GM18498 (cell line): ENCODE data around the gene MYO16.

Experiments
- ATAC-seq: cut with Tn5 transposase; IDR thresholded peaks from one replicate; pipeline ENCODE4 v1.9.1; 2021; ENCODE audit warnings: mild to moderate bottlenecking, moderate library complexity; ENCODE audit not compliant: unreplicated experiment

MYO16 gene

DNA sequence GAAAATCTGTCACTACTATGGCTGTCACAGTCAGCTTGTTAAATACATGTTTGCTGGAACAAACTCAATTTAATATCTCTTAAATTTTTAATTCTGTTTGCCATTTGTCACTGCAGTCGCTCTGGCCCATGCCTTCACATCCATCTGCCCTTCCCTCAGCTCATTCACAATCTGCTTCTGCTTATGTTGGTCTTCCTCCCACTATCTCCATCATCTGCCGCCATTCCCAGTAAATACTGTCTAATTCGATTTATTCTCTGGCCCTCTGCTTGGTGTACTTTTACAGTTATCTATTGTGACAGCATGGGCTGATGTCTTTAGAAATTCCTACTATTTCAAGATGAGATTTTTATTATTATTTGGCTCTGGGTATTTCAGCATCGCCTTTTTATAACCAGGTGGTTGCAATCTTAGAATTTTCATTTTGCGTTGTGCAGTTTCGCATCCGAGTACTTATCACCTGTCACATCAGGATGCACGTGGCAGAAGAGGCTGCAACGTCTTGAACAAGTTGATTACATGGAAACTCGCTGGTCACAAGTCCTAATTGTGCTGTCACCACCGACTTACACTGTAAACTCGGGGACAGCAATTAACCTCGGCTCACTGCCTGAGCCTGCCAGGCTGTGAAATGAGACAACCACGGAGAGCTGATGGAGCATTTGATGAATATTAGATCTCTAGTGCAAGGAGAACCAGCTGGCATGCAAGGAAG is 158.4 kb downstream of the MYO16 start:
- ATAC-seq = no peak

DNA sequence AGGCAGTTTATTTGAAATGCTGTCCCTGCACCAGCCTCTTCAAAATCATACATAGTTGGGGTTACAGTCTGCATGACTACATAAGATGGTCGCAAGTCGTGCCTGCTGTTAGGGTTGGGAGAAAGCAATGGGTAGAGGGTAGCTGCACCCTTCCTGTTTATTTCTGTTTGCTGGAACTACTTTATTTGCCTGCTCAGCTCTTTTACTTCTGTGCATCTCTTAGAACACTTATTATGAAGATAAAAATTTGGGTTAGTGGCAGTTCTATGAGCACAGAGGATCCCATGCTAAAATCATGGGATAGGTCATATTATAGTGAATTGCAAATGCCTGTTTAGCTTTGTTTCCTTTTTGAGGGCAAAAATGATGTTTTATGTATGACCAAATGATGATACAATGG is 160.1 kb downstream of the MYO16 start:
- ATAC-seq = no peak

DNA sequence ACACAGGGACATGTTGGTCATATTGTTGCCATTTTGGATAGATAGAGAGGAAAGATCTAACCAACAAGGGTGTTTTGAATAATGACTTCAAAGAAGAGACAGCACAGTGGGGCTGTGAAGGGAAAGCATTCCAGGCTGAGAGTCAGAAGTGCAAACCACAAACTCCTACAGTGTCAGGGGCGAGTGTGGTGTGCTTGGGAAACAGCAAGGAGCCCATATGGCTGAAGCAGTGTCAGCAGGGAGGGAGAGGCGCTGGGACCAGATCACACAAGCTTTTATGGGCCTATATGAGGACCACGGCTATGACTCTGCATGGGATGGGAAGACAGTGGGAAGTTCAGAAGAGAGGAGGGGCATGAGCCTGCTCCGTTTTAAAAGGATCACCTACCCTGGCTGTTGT is 166.4 kb downstream of the MYO16 start:
- no peak for ATAC-seq

DNA sequence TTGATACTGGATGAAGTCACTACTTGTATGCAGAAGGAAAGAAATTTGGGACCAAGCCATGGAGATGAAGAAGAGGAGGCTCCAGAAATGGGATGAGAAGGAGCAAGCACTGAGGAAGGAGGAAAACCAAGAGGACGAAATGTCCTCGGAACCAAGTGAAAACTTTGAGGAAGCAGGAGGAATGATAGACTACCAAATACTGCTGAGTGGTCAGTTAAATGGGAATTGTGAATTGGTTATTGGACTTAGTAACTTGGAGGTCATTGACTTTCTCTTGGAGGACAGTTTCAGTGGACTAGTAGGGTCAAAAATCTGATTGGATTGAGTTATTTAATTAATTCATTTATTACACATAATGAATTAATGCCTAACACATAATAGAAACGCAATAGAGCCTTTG is 167.9 kb downstream of the MYO16 start:
- no peak for ATAC-seq

DNA sequence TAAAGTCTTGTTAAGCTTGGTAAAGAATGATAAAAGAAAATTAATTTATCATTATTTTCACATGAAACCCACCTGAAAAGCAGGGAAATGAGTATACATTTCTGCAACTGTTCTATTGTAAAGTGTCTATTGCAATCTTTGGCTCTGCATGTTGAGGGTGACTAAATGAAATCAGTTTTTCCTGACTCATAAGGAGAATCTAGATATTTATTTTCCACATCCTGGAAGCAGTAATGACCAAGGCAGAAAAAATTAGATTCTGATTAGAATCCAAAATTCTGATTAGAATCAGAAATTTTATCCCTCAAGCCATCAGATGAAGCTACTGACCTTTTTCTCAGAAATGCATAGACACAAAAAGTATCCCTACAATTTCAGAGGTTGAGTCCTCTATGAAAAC is 178.4 kb downstream of the MYO16 start:
- ATAC-seq = no peak

DNA sequence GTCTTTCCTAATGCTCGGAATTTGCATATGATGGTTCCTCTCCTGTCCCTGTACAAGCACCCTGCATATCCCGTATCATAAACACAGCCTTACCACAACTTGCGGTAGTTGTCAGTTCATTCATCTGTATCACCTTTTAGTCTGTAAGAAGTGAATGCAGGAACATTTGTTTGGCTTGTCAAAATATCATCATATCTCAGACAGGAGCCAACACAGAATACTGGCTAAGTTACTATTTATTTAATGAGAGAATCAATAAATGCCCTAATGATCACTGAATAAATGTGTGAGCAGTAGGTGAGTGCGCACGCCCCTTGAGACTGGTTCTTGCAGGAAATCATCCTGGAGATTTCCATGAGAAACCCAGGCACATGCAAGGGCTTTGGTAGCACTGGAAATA is 182.8 kb downstream of the MYO16 start:
- ATAC-seq = no peak

DNA sequence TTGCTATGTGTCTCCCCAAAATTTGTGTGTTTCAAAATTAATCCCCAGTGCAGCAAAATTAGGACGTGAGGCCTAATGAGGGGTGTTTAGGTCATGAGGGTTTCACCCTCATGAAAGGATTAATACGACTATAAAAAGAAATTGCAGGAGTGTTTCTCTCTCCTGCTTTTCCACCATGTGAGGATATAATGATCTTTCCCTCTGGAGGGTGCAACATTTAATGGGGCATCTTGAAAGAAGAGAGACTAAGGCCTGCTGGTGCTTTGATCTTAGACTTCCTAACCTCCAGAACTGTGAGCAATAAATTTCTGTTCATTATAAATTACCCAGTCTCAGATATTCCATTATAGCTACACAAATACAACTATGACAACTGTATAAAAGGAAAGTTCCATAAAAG is 183.2 kb downstream of the MYO16 start:
- no peak for ATAC-seq

DNA sequence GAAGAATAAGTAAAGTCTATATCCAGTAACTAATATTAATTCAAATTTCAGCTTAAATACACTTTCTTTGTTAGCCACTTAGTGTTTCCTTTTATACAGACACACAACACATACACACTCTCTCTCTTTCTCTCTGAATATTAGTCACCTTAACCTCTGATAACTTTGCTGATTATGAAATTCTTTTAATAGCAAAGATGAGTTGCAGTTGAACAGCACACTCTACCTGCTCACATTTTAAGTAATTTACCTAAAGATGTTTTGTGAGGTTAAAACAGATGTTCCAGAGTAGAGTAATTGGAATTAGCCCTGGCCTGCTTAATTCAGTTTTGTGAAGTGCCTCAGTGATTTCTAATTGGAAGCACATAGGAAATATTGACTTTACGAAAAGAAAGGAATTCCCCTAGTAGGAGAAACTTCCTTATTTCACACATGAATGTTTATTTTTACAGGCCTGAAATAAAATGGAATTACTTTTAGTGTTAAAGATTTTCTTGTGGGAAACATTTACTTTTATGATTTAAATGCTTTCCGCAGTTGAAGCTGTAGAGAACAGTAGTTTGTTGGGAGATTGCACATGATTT is 184.3 kb downstream of the MYO16 start:
- ATAC-seq = no peak

DNA sequence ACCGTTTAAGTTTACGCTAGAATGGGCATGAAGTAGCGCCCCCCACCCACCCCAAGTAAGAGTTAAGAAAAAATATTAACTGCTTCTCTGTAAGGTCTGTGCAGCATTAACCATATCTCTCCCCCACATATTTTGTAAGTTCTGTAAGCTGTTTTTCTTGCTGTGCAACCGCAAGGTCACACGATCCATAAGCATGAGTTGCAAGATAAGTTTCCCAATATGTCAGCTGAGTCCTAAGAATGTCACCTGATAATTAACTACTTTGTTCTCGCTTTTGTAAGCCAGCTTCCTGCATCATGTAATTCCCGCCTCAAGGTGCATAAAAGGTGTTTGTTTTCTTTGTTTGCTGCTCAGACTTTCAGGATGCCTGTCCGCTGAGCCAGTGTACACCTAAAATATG is 187.0 kb downstream of the MYO16 start:
- no peak for ATAC-seq

DNA sequence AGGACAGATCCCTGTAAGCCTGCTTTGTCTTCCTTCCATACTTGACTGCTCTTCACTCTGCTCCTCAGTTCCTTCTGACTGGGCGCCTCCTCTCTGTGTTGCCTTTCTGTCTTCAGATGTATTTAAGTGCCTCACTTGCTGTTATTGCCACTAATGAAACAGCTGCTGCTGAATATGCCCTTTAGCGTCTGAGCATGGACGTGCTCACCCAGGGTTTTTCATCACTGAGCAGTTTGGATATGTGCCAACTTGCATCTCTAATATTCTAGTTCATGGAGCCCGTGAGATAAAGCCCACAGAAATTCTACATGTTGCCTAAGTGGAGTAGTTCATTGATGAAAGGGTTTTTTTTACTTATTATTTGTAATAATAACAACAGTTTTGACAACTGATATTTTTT is 198.2 kb downstream of the MYO16 start:
- no peak for ATAC-seq

DNA sequence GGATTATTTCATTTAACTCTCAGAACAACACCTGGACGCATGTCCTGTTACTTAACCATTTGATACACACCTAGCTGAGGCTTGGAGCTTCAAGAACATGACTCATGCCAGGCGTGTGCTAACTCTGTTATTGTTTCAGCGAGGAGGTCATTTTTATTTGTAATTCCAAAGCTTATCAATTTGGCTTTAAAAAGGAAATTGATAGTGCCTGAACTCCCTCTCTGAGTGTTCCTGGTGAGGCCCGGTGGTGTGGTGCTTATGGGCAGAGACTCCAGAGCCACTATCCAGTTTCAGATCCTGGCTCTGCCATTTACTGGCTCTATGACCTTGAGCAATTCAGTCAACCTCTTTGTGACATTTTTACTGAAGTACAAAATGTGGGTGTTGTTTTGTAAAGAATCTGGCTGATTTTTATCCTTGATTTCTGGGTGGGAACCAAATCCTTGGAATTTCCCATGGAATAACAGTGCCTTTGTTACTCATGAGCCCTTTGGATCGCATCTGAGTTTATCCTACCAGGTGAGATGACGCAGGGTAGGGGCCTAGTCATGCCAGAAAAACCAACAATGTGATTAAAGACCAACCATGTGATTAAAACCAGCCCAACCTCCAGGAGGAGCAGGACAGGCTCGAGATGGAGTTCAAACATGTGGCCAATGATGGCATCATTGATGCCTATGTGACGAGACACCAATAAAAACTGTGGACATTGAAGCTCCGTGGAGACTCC is 198.8 kb downstream of the MYO16 start:
- ATAC-seq = no peak

DNA sequence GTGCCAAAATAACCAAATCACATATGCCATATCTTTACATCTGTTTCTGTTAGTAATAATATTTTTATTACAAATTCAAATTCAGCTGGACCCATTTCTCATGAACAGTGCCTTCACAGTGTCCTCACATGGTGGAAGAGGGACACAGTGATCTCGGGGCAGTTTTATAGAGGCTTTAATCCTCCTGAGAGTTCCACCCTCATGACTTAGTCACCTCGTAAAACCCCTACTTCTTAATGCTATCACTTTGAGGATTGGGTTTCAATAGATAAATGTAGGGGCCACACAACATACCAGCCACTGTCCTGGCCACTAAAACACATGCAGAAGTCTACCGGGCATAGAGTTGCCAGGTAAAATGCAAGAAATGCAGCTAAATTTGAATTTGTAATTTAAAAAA is 201.5 kb downstream of the MYO16 start:
- ATAC-seq = no peak

DNA sequence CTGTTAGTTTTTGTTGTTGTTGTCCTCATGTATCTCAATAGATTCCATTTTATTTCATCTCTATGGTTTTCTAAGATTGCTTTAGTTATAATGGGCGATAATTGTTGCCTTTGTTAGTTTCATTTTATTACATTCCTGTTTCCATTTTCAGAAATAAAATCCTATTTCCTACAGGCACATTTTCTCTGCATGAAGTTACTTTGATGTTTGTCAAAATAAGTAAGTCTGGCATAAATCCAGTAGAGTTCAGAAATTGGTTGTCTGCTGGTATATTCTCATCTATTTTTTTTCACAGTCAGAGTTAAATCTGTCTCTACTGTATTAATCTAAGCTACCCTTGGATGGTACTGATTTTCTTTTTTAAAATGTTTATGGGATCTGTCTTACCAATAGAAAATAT is 204.1 kb downstream of the MYO16 start:
- ATAC-seq = no peak

DNA sequence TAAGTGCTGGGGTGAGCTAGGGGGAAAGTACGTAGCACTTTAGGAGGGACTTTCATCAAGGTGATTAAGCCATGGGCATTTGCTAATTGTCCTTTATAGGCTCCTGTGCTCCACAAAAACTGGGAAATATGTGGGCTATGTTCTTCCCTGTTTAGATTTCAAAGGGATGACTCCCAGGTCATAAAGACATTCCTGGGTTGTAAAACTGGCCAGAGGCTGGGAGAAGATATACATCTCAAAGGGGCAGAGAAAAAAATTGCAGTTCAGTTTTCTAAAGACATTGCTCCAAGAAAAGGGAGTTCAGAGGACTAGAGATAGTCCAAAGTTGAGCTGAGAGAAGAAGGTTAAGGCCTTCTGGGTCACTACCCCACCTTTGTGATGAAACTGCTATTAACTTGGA is 204.8 kb downstream of the MYO16 start:
- ATAC-seq = no peak

DNA sequence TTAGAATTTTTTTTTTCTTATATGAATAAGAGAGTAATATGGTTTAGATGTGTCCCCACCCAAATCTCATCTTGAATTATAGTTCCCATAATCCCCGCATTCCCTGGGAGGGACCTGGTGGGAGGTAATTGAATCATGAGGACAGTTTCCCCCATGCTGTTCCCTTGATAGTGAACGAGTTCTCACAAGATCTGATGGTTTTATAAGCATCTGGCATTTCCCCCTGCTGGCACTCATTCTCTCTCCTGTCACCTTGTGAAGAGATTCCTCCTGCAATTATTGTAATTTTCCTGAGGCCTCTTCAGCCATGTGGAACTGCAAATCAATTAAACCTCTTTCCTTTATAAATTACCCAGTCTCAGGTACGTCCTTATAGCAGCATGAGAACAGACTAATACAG is 205.7 kb downstream of the MYO16 start:
- ATAC-seq = no peak

DNA sequence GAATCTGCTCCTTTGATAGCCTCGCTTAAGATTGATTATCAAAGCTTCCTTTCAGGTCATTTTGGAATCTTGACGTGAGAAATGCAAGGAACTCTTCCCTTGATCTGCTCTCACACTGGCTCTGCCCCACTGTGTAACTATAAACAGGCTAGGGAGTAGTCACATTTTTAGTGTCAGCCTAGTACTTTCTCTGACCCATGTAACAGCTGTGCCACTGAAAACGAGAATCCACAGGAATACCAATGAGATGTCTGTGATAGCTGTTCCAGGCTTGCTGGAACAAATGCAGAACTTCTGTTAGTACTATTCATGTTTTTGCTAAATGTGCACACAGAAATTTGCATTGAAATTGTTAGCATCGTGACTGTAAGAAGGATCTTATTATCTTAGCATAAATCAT is 221.3 kb downstream of the MYO16 start:
- ATAC-seq = no peak

DNA sequence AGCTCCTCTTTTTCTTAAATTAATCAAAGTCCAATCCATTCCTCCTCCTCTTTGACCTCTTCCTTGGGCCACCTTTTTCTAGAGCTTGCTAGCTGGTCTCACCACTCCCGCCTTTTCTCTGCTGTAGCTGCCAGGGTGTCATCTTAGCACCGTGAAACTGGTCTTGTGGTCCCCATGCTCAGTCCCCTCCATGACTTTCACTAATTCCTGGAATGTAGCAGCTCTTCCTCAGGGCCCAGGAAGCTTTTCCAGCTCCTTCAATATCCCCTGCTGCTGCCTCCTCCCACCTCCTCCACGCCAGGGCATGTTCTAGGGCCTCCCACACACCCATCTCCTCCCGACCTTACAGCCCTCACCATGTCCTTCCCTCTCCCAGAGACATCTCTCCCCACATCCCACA is 222.2 kb downstream of the MYO16 start:
- ATAC-seq = no peak

DNA sequence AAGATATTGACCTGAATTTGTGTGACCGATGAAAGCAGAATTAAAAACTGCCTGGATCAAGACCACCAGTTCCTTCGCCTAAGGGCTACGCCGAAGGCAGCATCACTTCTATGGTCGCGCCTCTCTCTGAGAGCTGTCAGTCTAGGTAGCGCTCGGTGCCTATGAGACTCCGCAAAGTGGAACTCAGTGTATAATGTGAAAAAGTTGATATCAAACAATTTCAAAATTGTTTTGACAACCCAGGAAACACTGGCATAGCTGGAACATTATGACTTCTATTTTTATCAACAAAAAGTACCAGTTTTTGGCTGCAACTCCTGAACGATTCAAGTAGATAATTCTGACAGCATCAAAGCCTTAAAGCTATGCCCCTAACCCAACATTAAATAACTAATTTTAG is 223.6 kb downstream of the MYO16 start:
- ATAC-seq = no peak

DNA sequence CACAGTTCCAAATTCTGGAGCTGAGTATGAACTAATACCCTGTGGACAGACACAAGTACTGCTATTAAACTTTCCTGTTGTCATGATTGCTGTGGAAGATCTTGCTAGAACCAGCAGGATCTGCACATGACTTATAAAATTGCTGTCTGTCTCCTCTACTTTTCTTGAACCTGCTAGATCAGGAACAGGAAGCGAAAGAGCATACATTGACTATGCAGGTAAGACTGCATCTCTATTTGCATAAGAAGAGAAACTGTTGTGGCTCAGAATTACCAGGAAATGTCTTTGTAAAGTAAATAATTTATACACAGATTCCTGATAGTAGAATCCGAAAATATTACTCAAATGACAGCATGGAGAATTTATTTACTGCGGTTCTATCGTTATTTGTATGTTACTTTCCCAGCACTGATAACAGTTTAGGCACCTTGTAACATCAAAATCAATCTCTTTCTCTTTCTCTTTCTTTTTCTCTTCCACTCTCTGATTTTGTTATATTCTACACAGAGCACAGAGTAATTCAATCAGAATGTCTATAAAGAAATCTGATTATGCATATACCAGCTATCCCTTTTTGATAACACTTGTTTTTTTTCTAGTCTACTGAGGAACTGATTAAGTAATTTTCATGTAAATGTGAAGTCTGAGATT is 226.5 kb downstream of the MYO16 start:
- ATAC-seq = peak; percentile 90

DNA sequence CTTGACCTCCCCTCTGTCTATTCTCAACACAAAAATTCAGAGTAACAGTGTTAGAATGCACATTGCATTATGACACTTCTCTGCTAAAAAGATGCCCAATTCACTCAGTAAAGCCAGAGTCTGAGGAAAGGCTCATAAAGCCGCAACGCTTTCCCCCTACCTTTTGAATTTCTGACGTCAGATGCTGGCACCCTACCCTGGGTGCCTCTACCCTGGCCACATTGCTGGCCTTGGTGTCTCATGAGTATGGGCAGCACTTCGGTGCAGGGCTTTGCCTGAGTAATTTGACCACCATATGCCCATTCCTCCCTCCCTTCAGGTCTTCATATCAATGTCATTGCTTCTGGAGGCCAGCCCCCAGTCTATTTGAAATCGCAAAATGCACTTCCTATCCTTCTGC is 229.3 kb downstream of the MYO16 start:
- ATAC-seq = no peak

DNA sequence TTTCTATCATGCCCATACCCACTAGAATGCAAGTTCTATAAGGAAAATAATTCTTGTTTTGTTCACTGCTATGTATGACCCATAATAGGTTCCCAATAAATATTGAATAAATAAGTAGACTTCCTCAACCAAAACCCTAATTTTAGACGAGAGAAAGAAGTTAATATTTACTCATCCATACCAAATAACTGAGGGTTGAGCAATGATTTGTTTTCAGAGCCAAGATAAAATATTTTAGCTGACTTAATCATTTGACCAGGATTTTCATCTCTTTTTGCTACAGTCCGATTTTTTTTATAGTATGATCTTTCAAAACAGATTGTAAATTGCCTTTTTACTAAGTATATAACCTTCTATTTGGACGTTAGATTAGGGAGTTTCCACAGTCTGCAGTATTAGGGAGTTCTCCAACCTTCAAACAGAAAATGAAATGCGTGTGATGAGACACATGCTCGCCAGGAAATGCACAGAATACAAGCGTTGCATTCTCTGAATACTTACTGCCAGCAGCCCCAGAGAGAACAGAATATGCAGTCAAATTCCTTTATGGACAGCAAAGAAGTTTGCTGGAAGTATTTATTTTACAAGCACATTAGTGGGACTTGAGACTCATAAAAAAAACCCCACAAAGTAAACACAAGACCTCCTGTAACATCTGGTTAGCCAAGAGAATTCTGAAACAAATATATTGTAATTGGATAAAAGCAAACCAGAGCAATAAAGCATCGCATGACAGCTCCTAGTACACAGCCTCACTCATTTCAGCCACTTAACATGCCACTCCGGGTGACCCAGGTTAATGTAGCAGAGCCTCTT is 230.0 kb downstream of the MYO16 start:
- ATAC-seq = no peak
